ENCODE measurements around the gene GRWD1. TPM values are rescaled to one million over a fixed set of nuclear protein-coding genes. Genes with fewer than 3 reads are reported as not detected.

GRWD1 gene
- total RNA-seq, 1 donor: 38.4 TPM

DNA sequence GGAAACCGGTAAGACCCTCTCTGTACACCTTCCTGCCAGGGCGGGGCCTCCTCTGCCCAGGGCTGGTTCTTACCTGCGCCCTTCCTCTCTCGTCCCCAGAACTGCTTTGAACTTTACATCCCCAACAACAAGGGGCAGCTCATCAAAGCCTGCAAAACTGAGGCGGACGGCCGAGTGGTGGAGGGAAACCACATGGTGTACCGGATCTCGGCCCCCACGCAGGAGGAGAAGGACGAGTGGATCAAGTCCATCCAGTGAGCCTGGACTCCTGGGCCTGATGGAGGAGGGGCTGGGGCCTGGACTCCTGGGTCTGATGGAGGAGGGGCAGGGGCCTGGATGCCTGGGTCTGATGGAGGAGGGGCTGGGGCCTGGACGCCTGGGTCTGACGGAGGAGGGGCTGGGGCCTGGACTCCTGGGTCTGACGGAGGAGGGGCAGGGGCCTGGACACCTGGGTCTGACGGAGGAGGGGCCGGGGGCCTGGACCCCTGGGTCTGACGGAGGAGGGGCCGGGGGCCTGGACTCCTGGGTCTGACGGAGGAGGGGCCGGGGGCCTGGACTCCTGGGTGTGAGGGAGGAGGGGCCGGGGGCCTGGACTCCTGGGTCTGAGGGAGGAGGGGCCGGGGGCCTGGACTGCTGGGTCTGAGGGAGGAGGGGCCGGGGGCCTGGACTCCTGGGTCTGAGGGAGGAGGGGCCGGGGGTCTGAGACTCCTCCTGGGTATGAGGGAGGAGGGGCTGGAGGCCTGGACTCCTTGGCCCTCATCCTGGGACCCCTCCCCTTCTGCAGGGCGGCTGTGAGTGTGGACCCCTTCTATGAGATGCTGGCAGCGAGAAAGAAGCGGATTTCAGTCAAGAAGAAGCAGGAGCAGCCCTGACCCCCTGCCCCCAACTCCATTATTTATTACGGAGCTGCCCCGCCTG is 32.8 kb downstream of the GRWD1 start:
- TF ChIP-seq, protein P1, sequence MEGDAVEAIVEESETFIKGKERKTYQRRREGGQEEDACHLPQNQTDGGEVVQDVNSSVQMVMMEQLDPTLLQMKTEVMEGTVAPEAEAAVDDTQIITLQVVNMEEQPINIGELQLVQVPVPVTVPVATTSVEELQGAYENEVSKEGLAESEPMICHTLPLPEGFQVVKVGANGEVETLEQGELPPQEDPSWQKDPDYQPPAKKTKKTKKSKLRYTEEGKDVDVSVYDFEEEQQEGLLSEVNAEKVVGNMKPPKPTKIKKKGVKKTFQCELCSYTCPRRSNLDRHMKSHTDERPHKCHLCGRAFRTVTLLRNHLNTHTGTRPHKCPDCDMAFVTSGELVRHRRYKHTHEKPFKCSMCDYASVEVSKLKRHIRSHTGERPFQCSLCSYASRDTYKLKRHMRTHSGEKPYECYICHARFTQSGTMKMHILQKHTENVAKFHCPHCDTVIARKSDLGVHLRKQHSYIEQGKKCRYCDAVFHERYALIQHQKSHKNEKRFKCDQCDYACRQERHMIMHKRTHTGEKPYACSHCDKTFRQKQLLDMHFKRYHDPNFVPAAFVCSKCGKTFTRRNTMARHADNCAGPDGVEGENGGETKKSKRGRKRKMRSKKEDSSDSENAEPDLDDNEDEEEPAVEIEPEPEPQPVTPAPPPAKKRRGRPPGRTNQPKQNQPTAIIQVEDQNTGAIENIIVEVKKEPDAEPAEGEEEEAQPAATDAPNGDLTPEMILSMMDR (IDR thresholded peaks at IDR 0.05; ENCODE audit: insufficient read depth, low read depth, low read length): no peak
- H3K4me3 ChIP-seq (ENCODE audit: low read depth, low read length): no peak overlapping the region
- DNase-seq (ENCODE audit: low read depth): no peak

DNA sequence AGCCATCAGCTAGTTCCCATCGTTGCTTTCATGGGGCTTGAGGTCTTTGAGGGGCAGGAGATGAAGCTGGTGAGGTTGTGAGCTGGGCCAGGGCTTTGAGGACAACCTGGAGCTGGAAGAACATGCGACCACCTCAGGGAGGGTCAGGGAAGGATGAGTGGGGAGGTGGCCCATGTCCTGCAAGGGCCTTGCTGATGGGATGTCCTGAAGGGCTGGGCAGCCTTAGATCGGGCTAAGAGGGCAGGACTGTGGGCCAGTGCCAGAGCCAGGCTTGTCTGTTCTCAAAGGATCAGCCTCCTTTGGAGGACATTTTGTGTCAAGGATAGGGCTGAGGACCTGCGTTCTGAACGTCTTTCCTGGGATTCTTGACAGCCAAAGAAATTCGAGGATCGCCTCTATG is 33.9 kb downstream of the GRWD1 start:
- no peak overlapping the region for H3K4me3 ChIP-seq (ENCODE audit: low read depth, low read length)
- TF ChIP-seq, protein P1 (IDR thresholded peaks at IDR 0.05; ENCODE audit: insufficient read depth, low read depth, low read length): no peak
- no peak for DNase-seq (ENCODE audit: low read depth)

GRCh38 chr19:48480183-48480557 is 34.4 kb downstream of the GRWD1 start:
- H3K4me3 ChIP-seq (ENCODE audit: low read depth, low read length): peak overlapping the region; percentile 34
- TF ChIP-seq, protein P1 (IDR thresholded peaks at IDR 0.05; ENCODE audit: insufficient read depth, low read depth, low read length): no peak
- no peak for DNase-seq (ENCODE audit: low read depth)

DNA sequence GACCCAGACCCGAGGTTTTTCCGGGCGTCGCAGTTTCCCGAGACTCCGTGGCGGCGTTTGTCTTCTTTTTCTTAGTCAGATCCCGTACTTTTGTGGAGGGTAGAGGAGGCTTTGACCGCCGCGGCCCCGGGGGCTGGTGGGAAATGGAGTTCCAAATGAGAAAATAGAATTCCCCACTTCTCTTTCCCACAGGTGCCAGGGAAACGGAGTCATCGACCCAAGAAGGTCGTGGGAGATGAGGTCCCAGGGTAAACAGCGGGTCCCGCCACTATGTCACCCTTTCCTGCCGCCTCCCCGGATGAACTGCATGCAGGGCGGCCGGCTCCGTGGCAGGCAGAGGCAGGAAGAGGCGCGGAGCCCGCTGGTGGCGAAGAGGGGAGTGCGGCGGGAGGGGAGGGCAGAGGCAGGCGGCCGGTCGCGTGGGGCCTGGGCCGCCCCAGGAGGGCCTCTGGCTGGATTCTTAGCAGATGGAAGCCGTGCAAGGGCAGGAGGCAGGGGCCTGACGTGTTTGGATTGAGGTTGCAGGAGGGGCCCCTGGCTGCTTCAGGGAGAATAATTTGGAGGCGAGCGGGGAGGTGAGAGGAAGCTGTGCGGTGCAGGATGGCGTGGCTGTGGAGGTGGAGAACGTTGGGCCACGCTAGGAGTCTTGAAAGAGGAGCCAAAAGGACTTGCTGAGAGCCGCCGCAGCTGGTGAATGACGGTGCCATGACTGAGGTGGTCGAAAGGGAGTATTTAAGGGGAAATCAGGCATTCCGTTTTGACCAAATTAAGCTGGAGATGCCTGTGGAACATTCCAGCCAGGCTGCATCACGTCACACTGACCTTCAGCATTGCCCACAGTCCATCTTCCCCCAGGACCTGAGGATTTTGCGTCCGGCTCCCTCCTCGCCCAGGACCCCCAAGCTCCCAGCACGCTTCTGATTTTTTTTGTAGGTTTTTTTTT is 35.0 kb downstream of the GRWD1 start:
- DNase-seq (ENCODE audit: low read depth): peak; percentile 29
- TF ChIP-seq, protein P1 (IDR thresholded peaks at IDR 0.05; ENCODE audit: insufficient read depth, low read depth, low read length): no peak
- peak overlapping the region; percentile 34 for H3K4me3 ChIP-seq (ENCODE audit: low read depth, low read length)

DNA sequence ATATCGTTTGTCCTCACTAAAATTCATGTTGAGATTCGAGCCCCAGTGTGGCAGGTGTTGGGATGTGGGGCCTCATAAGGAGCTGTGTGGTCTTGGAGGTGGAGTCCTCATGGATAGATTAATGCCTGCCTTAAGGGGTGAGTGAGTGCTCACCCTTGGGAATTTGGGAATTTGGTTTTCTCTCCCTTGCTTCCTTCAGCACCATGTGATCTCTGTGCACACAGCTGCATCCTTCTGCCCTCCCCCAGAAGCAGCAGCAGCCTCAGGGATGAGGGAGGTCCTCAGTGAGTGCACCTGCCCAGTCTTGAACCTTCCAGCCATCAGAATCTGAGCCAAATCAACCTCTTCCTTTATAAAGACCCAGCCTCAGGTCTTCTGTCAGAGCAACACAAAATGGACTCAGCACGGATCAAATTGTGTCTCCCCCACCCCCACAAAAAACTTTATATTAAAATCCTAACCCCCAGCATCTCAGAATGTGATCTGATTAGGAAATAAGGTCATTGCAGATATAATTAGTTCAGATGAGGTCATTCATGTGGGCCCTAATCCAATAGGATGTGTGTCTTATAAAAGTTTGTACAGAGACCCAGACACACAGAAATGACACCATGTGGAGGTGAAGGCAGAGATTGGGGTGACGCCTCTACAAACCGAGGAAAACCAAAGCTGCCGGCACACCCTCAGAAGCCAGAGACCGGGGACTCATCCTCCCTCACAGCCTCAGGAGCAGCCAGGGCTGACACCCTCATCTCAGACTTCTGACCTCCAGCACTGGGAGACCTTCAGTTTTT is 36.3 kb downstream of the GRWD1 start:
- TF ChIP-seq, protein P1 (IDR thresholded peaks at IDR 0.05; ENCODE audit: insufficient read depth, low read depth, low read length): no peak
- no peak overlapping the region for H3K4me3 ChIP-seq (ENCODE audit: low read depth, low read length)
- DNase-seq (ENCODE audit: low read depth): no peak

- TF ChIP-seq, protein P1 (IDR thresholded peaks at IDR 0.05; ENCODE audit: insufficient read depth, low read depth, low read length): no peak
- no peak for DNase-seq (ENCODE audit: low read depth)
- H3K4me3 ChIP-seq (ENCODE audit: low read depth, low read length): no peak overlapping the region
Measured at GRCh38 chr19:48483301-48483700, 37.5 kb downstream of the GRWD1 start.
